HG03575 (cell line): ENCODE data around the gene KCNJ13.
"Not testable (repeated sequence)": the region's sequence is repeated elsewhere in the genome, so short reads cannot be mapped to it uniquely, and the experiment has no call there.

ENCODE experiments used
- ATAC-seq: cut with Tn5 transposase; IDR thresholded peaks from one replicate; pipeline ENCODE4 v1.9.1; 2021; ENCODE audit not compliant: unreplicated experiment, insufficient number of reproducible peaks, low FRiP score; ENCODE audit errors: extremely low read depth

KCNJ13 gene

GRCh38 chr2:232772531-232772930 is 3.8 kb downstream of the KCNJ13 start:
- no peak for ATAC-seq

DNA sequence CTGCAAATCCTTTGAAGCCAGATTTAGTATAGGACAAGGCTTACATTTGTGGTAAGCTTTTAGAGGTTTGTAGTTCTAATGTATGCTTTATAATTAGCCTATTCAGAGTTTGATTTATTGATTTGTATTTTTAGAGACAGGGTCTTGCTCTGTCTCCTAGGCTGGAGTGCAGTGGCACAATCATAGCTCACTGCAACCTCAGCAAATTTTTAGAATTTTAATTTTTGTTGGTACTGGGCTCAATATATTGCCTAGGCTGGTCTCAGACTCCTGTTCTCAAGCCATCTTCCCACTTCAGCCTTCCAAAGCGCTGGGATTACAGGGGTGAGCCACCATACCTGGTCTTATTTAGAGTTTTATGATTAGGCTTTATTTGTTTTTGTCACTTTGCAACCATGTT is 4.5 kb downstream of the KCNJ13 start:
- no peak for ATAC-seq

GRCh38 chr2:232770207-232770606 is 6.2 kb downstream of the KCNJ13 start:
- no peak for ATAC-seq

DNA sequence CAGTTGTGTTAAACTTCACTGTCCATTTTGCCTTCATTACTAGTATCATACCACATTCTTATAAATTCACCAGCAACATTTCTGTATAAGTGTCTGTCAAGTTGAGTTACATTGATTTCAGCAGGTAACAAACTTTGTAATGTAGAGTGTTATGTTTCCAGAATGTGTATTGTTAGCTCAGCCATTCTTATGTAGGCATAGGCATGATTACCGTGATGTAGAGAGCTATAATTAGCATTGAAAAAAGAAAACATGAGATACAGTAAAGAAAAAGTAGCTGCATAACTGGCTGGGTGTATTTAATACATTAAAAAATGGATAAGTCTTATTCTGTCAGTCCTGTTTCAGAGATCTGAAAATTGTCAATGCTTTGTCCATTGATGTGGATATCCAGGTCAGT is 8.5 kb downstream of the KCNJ13 start:
- no peak for ATAC-seq

GRCh38 chr2:232761301-232761907 is 15.0 kb downstream of the KCNJ13 start:
- no peak for ATAC-seq

DNA sequence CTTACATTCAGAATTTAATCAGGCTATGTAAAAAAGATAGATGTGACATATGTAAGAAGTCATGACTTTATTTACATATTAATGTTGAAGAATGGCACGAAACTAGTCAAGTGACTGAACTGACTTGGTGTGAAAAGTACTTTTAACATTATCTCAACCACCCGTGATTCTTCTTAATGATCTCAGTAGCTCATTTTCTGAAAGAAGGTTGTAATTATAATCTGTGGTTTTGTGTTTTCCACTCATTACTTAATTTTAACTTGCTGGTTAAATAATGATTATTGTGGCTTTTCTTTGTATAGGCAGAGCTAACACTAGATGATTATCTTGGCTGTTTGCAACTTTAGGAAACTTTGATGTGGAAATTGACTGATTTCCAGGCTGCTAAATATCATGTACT is 18.5 kb downstream of the KCNJ13 start:
- ATAC-seq: no peak

DNA sequence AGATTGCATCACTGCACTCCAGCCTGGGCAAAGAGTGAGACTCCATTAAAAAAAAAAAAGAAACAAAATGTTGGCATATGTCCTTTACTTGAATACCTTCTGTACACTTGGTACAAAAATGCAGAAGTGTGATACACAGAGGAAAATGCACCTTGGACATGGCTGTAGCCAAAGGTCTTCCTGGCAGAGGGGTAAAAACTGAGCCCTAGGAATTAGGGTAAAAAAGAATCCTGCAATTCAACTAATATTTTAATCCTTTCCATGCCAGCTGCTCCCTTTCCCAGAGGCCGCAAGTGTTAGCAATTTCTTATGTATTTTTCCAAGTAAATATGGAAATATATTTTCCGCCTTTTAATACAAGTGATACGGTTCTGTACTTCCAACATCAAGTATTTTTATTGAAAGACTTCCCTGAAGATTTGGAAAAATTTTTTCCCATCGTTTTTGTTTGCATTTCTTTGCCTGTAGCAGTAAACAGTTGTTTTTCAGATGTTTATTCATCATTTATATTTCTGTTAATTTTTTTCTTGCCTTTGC is 26.2 kb downstream of the KCNJ13 start:
- no peak for ATAC-seq

DNA sequence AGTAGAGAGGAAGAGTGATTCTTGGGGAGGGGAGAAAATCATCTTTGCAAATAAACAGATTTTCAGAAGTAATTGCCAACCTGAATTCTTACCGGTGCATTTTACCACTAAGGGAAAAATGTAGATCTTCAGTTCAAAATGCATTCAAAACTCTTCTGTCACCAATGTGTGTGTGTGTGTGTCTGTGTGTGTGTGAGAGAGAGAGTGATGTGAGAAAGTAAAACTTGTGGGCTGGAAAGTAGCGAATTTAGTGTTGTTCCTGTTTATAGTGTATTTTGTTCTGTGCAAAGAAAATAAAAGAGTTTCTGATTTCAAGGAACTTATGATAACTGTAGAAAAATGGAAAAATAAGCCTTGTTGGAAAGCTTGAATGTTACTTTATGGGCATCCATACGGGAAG is 27.0 kb downstream of the KCNJ13 start:
- no peak for ATAC-seq

- no peak for ATAC-seq
These were observed 28.3 kb downstream of the KCNJ13 start for GRCh38 chr2:232748038-232748437.

DNA sequence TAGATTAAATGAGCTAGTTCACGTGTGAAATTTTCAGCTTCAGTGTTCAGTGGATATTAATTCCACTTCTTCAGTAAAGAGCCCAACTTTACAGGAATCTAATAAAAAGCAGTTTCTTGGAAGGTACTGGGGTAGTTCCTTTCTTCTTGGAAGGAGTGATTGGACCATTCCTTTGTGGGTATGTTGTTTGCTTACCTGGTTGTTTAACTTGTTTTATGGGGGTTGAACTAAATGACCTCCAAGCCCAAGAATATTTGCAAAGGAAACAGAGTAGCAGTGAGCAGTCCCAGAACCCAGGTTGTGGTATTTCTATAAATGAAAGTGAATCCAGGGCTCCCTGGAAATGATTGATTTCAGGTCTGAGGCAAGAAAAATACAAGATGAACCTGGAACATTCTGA is 31.4 kb downstream of the KCNJ13 start:
- no peak for ATAC-seq

DNA sequence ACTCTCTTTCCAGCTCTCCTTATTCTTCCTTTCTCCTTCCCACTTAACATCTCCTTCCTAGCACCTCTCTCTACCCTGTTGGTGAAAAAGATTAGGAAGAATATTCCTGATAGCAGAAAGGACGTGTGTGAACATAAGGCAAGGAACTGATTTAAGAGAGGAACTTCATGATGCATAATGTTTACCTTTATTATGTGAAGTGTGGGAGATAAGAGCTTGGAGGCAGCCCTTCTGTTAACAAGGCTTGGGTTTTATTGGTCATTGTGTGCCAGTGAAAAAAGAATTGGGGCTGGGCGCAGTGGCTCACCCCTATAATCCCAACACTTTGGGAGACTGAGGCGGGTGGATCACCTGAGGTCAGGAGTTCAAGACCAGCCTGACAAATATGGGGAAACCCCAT is 34.4 kb downstream of the KCNJ13 start:
- ATAC-seq: no peak

- no peak for ATAC-seq
These were observed 35.1 kb downstream of the KCNJ13 start for GRCh38 chr2:232741294-232741693.

- ATAC-seq: no peak
These were observed 44.9 kb downstream of the KCNJ13 start for GRCh38 chr2:232731470-232731869.

DNA sequence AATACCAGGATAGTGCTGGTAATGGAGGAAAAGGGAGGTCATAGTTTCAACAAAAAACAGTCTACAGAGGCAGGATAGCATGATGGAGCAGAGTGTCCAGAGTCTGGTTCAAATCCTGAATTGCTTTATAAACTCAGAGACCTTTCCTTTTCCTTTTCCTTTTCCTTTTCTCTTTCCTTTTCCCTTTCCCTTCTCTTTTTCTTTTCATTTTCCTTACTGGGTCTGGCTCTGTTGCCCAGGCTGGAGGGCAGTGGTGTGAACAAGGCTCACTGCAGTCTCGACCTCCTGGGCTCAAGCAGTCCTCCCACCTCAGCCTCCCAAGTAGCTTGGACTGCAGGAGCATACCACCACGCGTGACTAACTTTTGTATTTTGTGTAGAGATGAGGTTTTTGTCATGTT is 47.6 kb downstream of the KCNJ13 start:
- ATAC-seq: no peak

DNA sequence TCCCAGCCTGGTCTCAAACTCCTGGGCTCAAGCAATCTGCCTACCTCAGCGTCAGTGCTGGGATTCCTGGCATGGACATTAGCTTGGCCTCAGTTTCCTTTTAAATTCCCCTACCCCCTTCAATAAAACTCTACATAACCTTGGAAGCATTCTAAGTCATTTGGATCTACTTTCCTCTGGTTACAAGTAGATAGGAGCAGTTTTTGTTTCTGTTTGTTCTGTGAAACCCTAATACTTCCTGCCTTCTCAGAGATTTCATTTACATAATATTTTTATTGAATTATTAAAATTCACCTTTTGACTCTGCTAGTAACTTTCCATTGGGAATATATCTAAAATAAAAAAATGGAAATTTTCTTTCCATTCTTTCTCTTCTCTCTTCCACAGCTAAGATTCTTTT is 53.3 kb downstream of the KCNJ13 start:
- ATAC-seq: no peak

DNA sequence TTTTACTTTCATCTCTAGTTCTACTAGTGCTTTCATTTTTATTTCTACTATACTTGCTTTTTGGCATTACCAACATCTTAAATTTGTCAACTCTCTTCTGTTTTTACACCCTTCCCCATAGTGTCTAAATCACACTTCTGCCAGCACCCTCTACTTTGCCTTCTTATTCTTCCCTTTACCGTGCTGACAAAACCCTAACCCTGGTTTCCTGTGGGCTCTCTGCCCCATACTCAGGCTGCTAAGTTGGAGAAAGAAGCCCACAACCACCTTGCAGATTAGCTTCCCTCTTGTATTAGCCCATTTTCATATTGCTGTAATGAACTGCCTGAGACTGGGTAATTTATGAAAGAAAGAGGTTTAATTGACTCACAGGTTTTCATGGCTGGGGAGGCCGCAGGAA is 54.5 kb downstream of the KCNJ13 start:
- no peak for ATAC-seq

DNA sequence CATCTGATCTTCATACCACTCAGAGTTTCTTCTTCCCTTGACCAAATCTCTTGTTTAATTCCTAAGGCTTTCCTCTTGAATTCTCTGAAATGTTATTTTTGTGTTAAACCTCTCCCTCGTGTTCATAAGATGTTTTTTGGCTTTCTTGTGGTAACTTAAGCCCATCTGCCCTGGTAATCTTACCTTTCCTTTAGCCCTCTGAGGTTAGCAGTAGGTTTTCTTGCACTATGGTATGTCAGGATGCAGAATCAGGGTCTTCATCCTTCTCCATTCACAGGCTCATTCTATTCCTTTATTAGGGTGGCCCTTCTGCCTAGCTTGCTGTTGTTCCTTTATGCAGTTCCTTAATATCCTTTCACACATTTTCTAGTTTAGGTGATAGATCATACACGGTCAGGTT is 55.1 kb downstream of the KCNJ13 start:
- ATAC-seq: no peak

DNA sequence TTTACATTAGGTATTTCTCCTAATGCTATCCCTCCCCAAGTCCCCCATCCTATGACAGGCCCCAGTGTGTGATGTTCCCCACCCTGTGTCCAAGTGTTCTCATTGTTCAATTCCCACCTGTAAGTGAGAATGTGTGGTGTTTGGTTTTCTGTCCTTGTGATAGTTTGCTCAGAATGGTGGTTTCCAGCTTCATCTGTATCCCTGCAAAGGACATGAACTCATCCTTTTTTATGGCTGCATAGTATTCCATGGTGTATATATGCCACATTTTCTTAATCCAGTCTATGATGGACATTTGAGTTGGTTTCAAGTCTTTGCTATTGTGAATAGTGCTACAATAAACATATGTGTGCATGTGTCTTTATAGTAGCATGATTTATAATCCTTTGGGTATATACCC is 56.3 kb downstream of the KCNJ13 start:
- ATAC-seq: not testable (repeated sequence)
